GM23248 (cell line): ENCODE measurements around the gene KRT15. TPM values are rescaled to one million over a fixed set of nuclear protein-coding genes. Genes with fewer than 3 reads are reported as not detected.

Experiments used
- DNase-seq: peaks from one replicate; pipeline ENCODE4 v3.0.0-alpha.2; 2015
- H2AFZ ChIP-seq: fragments of 200-600 bp; sonication (generic); 2 replicates; pipeline ENCODE4 v1.6.1; 2016; ENCODE audit warnings: antibody characterized with exemption
- H3F3A ChIP-seq: fragments of 200-600 bp; sonication (generic); 2 replicates; pipeline ENCODE4 v1.6.1; 2016; ENCODE audit warnings: mild to moderate bottlenecking, antibody characterized with exemption, mixed run types; ENCODE audit not compliant: insufficient read depth
- H3K27ac ChIP-seq: fragments of 200-600 bp; sonication (generic); 2 replicates; pipeline ENCODE4 v1.5.1; 2016; ENCODE audit warnings: mild to moderate bottlenecking
- H3K27me3 ChIP-seq: fragments of 200-600 bp; sonication (generic); replicated peaks from 2 replicates; pipeline ENCODE4 v1.6.1; 2016; ENCODE audit warnings: mild to moderate bottlenecking; ENCODE audit not compliant: insufficient read depth
- H3K36me3 ChIP-seq: fragments of 200-600 bp; sonication (generic); 2 replicates; pipeline ENCODE4 v1.6.1; 2016; ENCODE audit warnings: low read depth, mild to moderate bottlenecking
- H3K4me1 ChIP-seq: fragments of 200-600 bp; sonication (generic); 2 replicates; pipeline ENCODE4 v1.6.1; 2016; ENCODE audit warnings: mild to moderate bottlenecking; ENCODE audit not compliant: insufficient read depth
- H3K4me2 ChIP-seq: fragments of 200-600 bp; sonication (generic); one replicate; pipeline ENCODE4 v1.6.1; 2016; ENCODE audit warnings: mild to moderate bottlenecking; ENCODE audit not compliant: unreplicated experiment
- H3K4me3 ChIP-seq: fragments of 200-600 bp; sonication (generic); 2 replicates; pipeline ENCODE4 v1.5.1; 2016; ENCODE audit warnings: mild to moderate bottlenecking
- H3K79me2 ChIP-seq: fragments of 200-600 bp; sonication (generic); 2 replicates; pipeline ENCODE4 v1.6.1; 2016; ENCODE audit warnings: mild to moderate bottlenecking; ENCODE audit not compliant: insufficient read depth
- H3K9ac ChIP-seq: fragments of 200-600 bp; sonication (generic); 2 replicates; pipeline ENCODE4 v1.6.1; 2016; ENCODE audit warnings: mild to moderate bottlenecking
- H3K9me2 ChIP-seq: fragments of 200-600 bp; sonication (generic); 2 replicates; pipeline ENCODE4 v1.6.1; 2016; ENCODE audit warnings: mixed run types, mild to moderate bottlenecking, moderate library complexity; ENCODE audit not compliant: insufficient read depth
- H3K9me3 ChIP-seq: fragments of 200-600 bp; sonication (generic); one replicate; pipeline ENCODE4 v1.6.1; 2017; ENCODE audit warnings: low read depth
- H4K20me1 ChIP-seq: fragments of 200-600 bp; sonication (generic); 2 replicates; pipeline ENCODE4 v1.6.0; 2016; ENCODE audit not compliant: insufficient read depth
- EZH2 ChIP-seq: fragments of 200-600 bp; sonication (generic); IDR thresholded peaks from 2 replicates; pipeline ENCODE4 v1.6.1; 2018; ENCODE audit warnings: antibody characterized with exemption, mild to moderate bottlenecking; ENCODE audit not compliant: insufficient read depth, poor library complexity, severe bottlenecking
- EZH2phosphoT487 ChIP-seq: fragments of 200-600 bp; sonication (generic); IDR thresholded peaks from 2 replicates; pipeline ENCODE4 v1.6.1; 2018; ENCODE audit warnings: antibody characterized with exemption, moderate library complexity, mild to moderate bottlenecking, low read depth; ENCODE audit not compliant: insufficient read depth
- WGBS, 2 experiments: methylation state at CpG; one replicate each; pipeline ENCODE4 v1.1.6; 2015 to 2017; ENCODE audit warnings: low lambda C conversion rate in 2 of 2, low coverage in 1 of 2; ENCODE audit errors: missing lambda C conversion rate in 2 of 2; 5-methylcytosine and 5-hydroxymethylcytosine counted together
- in situ Hi-C: fragments of 300-500 bp; cut with MboI; formaldehyde crosslinking; loops from 2 replicates; pipeline ENCODE4 v1.15.0; 2020
- polyA plus RNA-seq: library from polyadenylated mRNA; unstranded; fragments of >200 nt; fragmentation: Nextera tagmentation; extraction: Ambion mirVana; gene quantifications from 2 replicates; pipeline ENCODE4 v1.2.1, GENCODE V29; 2016
- total RNA-seq: library from RNA; depleted of rRNA; stranded (reverse); fragments of >200 nt; shearing (Covaris generic); gene quantifications from 2 replicates; pipeline ENCODE4 v1.2.3, GENCODE V29; 2014

Gene KRT15
- total and polyA plus RNA-seq, 2 experiments from 2014 or later = 0.65 to 2.3 TPM

GRCh38 chr17:41535764-41536481 is 17.2 kb upstream of the KRT15 start:
- H3K27ac ChIP-seq = no peak overlapping the region
- H4K20me1 ChIP-seq = no peaks in the 10 kb centered on the region
- no peaks in the 10 kb centered on the region for H3K79me2 ChIP-seq
- DNase-seq = no peak
- no peak for TF ChIP-seq EZH2phosphoT487
- no peaks in the 10 kb centered on the region for H3K9me2 ChIP-seq
- no peak overlapping the region for H2AFZ ChIP-seq
- H3K4me2 ChIP-seq = no peak overlapping the region
- peaks cover 14% of the 10 kb centered on the region; the same call in 1 of the 2 replicates for H3K4me1 ChIP-seq
- H3K9ac ChIP-seq = no peak overlapping the region
- no peaks in the 10 kb centered on the region for H3K9me3 ChIP-seq
- 66 to 73% methylated on average over 11 to 15 of the region's 15 CpGs for WGBS, 2 experiments
- no peaks in the 10 kb centered on the region for H3K27me3 ChIP-seq
- in situ Hi-C loops = no loop called here
- H3K4me3 ChIP-seq = no peak overlapping the region
- no peaks in the 10 kb centered on the region for H3F3A ChIP-seq
- no peaks in the 10 kb centered on the region for H3K36me3 ChIP-seq

- H3K9me3 ChIP-seq = no peaks in the 10 kb centered on the region
- H2AFZ ChIP-seq = no peak overlapping the region
- in situ Hi-C loops = no loop called here
Observed at GRCh38 chr17:41534899-41535546, 16.3 kb upstream of the KRT15 start.

GRCh38 chr17:41533613-41534012 is 14.9 kb upstream of the KRT15 start:
- Histone ChIP-seq H3K27ac (no peak overlapping the region), H3F3A (no peaks in the 10 kb centered on the region), H3K4me2 (no peak overlapping the region), H2AFZ (no peak overlapping the region), H3K9me3 (no peaks in the 10 kb centered on the region), H3K9ac (no peak overlapping the region), H3K9me2 (no peaks in the 10 kb centered on the region), H4K20me1 (no peaks in the 10 kb centered on the region), H3K4me3 (no peak overlapping the region), H3K79me2 (no peaks in the 10 kb centered on the region), H3K4me1 (peaks cover 32% of the 10 kb centered on the region), H3K36me3 (no peaks in the 10 kb centered on the region), H3K27me3 (no peaks in the 10 kb centered on the region)
- no peak for DNase-seq
- in situ Hi-C loops = no loop called here
- WGBS, 2 experiments = 85 to 86% methylated on average over 7 of the region's 7 CpGs
- TF ChIP-seq EZH2phosphoT487 = no peak
- TF ChIP-seq EZH2 = no peak

More at GRCh38 chr17:41534899-41535546, 16.3 kb upstream of the KRT15 start:
- no peak overlapping the region for H3K9ac ChIP-seq
- H3K27me3 ChIP-seq = no peaks in the 10 kb centered on the region
- 75 to 76% methylated on average over 7 of the region's 7 CpGs for WGBS, 2 experiments
- no peak for DNase-seq
- H3K27ac ChIP-seq = no peak overlapping the region
- H3F3A ChIP-seq = no peaks in the 10 kb centered on the region
- H3K4me3 ChIP-seq = no peak overlapping the region
- TF ChIP-seq EZH2phosphoT487 = no peak
- TF ChIP-seq EZH2 = no peak
- peaks cover 23% of the 10 kb centered on the region for H3K4me1 ChIP-seq
- H3K36me3 ChIP-seq = no peaks in the 10 kb centered on the region
- no peaks in the 10 kb centered on the region for H3K9me2 ChIP-seq
- H4K20me1 ChIP-seq = no peaks in the 10 kb centered on the region
- H3K79me2 ChIP-seq = no peaks in the 10 kb centered on the region
- H3K4me2 ChIP-seq = no peak overlapping the region

- in situ Hi-C loops = no loop called here
Observed at GRCh38 chr17:41532947-41533570, 14.4 kb upstream of the KRT15 start.

More at GRCh38 chr17:41532947-41533570, 14.4 kb upstream of the KRT15 start:
- H2AFZ ChIP-seq = no peak overlapping the region
- no peak overlapping the region for H3K4me2 ChIP-seq
- no peaks in the 10 kb centered on the region for H3K79me2 ChIP-seq
- H3F3A ChIP-seq = no peaks in the 10 kb centered on the region
- no peak overlapping the region for H3K9ac ChIP-seq
- H3K36me3 ChIP-seq = no peaks in the 10 kb centered on the region
- no peak overlapping the region for H3K4me3 ChIP-seq
- H3K9me2 ChIP-seq = no peaks in the 10 kb centered on the region
- no peaks in the 10 kb centered on the region for H4K20me1 ChIP-seq
- no peaks in the 10 kb centered on the region for H3K27me3 ChIP-seq
- H3K4me1 ChIP-seq = peaks cover 26% of the 10 kb centered on the region
- no peak for DNase-seq
- TF ChIP-seq EZH2 = no peak
- TF ChIP-seq EZH2phosphoT487 = no peak
- no peak overlapping the region for H3K27ac ChIP-seq
- no peaks in the 10 kb centered on the region for H3K9me3 ChIP-seq
- 84 to 91% methylated on average over 9 of the region's 9 CpGs for WGBS, 2 experiments
